ENCODE measurements around the gene SRBD1.

Gene SRBD1

DNA sequence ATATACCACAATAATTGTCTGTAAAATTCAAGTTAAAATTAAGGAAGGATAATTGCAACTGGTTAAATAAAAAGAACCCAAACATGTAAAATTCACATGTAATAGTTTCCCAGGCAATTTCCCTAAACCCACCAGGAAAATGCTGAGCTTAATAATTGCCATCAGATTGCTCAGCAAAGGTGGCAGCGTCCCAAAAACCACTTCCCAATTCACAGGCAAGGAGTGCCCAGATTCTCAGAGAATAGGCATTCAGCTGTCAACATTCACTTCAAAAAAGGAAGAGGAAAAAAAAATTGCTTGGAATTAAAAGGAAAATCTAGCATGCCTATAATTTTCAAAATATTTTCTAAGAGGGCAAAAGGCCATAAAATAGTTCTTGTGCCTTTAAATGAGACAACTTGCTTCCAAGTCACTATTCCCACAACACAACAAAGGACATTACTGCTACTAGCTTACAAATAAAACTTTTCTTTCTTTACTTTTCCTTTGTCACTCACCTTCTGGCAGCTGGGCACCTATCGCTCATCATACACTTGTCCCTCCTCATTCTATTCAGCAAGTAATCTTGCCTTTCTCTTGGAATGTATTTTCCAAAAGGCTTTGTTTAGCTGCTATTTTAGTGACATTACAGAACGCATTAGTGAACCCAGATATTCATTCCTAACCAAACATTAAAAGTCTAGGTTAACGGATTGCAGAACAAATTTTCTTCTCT is 15.2 kb downstream of the SRBD1 start:
- DNase-seq (ENCODE audit: low read depth in 2 of 2): no peak

- no peak for DNase-seq (ENCODE audit: low read depth in 2 of 2)
Measured at GRCh38 chr2:45591073-45591472, 20.0 kb downstream of the SRBD1 start.

DNA sequence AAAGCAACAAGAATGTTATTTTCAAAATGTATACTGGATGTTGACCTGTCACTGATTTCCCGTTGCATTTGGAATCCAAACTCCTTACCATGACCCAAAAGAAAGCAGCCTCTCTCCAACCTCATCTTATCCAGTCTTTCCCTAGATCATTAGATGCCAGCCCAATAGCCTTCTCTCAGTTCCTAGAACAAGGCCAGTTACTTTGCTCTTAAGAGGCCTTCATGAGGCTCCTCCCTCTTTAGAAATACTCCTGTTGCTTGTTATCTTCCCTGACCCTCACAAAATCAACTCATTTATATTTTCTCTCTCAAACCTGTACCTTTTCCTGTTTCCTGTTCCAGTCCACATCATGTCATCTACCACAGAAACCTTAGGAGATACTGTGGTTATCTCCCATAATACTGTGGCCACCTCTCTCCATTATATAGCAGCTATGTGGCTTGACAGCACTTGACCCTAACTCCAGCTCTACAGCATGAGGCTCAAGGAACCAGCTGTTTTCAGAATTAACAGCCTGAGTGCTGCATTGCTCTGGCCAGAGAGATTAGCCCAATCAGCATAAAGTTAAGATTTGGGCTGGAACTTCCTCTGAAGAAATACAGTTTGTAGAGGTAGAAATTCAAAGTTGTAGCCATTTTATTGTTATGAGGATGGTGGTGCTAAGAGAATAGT is 22.8 kb downstream of the SRBD1 start:
- no peak for DNase-seq (ENCODE audit: low read depth in 2 of 2)

DNA sequence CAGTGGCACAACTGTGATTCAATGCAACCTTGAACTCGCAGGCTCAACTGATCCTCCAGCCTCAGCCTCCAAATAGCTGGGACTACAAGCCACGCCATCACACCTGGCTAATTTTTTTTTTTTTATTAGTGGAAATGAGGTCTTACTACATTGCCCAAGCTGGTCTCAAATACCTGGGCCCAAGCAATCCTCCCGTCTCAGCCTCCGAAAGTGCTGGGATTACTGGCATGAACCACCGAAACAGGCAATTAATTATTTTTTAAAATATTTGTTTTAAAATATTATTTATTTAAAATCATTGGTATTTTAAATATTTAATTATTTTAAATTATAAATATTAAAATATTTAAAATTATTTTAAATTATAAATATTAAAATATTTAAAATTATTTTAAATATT is 24.5 kb downstream of the SRBD1 start:
- no peak for DNase-seq (ENCODE audit: low read depth in 2 of 2)

DNA sequence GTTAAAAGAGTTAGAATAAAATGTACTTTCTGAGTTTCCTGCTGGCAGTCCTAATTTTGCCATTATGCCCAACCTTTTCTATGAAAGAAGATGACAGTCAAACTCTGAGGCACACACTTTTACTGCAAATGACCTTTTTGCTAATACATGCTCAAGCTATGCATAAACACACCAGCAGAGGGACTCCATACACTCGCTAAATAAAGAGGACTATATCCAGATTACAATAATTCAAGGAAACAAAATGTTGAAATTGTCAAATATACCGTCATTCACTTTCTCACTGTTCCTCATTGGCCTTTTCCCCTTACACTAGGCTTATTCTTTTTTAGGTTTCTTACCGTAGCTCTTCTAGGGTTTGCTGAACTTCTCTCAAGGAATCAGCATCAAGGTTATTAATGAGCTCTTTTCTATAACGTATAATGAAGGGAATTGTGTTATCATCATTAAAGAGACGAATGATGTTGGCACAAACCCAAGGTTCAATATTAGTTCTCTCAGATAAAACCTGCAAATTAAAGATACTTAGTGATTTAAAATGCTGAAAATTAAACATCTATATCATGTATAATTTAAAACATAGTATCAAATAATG is 25.7 kb downstream of the SRBD1 start:
- no peak for DNase-seq (ENCODE audit: low read depth in 2 of 2)

DNA sequence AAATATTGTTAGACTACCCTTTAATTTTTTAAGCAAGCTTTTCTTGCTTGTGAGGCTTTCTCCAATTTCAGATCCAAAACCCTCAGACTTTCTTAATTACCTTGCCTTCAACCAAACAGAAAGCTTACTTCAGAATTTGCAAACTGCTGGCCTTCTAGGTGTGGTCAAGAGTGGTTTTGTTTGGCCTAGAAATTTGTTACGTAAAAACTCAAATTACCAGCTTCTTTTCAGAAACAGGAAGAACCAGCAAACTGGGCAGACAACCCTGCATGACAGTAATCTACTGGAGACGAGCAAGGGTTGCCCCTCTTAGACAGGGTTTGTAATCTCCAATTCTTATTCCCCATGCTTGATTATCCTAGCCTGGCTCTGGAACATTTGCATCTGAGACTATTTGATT is 27.1 kb downstream of the SRBD1 start:
- DNase-seq (ENCODE audit: low read depth in 2 of 2): no peak

DNA sequence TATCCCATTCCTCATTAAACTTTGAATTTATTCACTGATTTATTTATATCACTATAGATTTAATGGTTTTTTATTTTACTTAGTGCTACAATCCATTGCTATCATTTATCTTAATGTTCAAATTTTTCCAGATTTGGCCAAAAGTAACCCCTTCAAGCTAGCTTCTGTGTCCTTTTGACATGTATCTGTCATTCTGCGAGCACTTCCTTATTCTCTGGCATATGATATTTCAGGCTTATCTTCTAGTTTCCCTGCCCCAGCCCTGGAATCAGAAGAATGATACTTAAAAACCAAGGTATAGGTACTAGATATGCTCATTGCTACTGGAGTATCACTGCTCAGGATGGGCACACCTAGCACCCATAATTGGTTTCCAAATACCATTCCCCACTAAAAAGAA is 28.5 kb downstream of the SRBD1 start:
- no peak for DNase-seq (ENCODE audit: low read depth in 2 of 2)

DNA sequence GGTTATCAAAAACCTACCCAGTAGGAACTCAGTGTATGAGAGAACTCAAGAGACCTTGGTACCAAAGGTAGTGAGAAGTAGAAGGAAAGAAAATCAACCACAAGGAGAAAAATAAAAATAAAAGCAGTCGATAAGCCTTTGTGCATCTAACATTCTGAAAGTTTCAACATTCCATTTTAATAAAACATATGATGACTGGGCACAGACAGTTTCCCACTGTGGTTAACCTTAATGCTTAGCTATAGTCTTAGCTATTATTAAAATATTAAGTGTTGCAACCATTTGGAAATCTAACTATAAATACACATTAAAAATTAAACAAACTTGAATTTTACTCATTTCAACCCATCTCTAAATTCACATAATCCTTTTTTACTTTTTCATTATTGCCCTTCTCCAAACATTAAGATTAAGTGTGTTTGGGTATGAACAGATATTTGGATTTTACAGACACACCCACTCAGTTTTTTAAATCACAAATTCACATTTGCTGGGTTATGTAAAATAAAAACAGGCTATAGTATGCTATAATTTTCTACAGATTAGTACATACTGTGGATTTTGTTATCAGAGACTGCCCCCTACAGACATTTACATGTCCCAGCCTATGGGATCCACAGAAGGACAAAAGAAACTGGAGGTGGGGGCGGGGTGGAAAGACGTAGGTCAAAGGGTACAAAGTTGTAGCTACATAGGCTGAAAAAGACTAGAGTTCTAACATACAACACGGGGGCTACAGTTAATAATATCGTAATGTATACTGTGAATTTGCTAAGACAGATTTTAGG is 32.8 kb downstream of the SRBD1 start:
- DNase-seq (ENCODE audit: low read depth in 2 of 2): no peak

DNA sequence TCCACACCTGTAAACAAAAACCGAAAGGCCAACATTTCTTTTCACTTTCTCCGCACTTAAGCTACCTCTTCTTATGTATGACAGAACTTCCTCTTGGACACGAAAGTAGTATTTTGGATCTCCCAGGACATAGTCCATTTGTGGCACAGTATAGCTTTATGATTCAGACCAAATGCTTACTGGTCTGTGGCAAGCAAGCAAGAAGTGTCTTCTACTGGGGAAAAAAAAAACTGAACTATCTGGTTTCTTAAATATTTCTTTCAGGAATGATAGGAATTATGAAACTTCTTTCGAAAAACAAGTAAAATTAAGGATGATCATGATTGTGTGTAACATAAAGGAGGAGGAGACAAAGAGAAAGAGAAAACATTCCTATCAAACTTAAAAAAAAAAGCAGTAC is 33.6 kb downstream of the SRBD1 start:
- no peak for DNase-seq (ENCODE audit: low read depth in 2 of 2)

DNA sequence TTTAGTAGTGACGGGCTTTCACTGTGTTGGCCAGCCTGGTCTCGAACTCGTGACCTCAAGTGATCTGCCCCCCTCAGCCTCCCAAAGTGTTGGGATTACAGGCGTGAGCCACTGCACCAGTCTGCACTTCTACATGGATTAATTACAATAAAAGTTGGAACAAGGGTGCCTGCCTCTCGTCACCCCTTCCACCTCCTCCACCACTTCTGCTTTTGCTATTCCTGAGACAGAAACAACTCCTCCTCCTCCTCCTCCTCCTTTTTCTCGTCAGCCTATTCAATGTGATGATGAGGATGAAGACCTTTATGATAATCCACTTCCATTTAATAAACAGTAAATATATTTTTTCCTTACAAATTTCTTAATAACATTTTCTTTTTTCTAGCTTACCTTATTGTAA is 35.2 kb downstream of the SRBD1 start:
- DNase-seq (ENCODE audit: low read depth in 2 of 2): no peak

- DNase-seq (ENCODE audit: low read depth in 2 of 2): no peak
Measured at GRCh38 chr2:45572979-45573378, 38.1 kb downstream of the SRBD1 start.

- no peak for DNase-seq (ENCODE audit: low read depth in 2 of 2)
Measured at GRCh38 chr2:45571940-45572339, 39.1 kb downstream of the SRBD1 start.

DNA sequence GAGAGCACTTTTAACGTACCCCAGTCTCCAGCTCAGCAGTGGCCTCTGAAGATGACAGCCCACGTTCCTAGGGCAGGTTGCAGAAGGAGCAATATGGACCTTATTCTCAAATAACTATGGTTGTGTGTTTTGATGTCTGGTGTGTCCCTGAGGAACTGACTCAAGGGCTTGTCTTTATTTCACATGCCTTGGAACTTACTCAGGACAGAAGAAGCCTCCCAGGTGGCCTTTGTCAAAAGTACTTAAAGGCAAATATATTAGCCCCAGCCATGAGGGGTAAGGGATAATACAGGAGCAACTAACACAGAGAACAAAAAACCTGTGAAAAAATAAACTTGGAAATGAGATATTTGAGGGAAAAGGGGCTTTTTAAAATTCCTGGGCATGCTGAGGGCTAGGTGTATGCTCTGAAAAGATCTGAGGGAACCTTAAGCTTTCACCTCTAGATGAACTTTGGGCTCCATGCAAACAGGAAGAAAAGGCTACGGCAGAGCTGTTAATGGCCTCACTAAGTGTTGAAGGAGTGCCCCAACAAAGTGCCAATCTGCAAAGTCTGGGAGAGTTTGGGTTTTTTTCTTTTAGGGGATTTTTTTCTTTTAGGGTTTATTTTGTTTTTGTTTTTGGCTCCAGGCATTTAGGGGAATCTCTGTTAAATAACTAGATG is 40.3 kb downstream of the SRBD1 start:
- DNase-seq (ENCODE audit: low read depth in 2 of 2): no peak

DNA sequence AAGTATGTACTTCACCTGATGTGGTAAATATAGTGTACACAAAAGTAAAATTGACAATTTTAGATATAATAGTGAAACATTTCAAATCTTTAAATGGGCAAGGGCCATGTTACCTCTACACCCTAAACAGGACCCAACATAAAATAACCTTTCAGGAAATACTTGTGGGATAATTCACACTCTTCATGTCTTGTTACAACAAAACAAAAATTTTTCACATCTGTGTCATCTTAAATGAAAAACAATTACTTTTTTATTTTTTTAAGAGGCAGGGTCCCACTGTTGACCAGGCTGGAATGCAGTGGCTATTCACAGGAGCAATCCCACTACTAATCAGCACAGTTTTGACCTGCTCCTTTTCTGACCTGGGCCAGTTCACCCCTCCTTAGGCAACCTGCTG is 42.1 kb downstream of the SRBD1 start:
- DNase-seq (ENCODE audit: low read depth in 2 of 2): no peak

GRCh38 chr2:45567974-45568789 is 42.9 kb downstream of the SRBD1 start:
- no peak for DNase-seq (ENCODE audit: low read depth in 2 of 2)

DNA sequence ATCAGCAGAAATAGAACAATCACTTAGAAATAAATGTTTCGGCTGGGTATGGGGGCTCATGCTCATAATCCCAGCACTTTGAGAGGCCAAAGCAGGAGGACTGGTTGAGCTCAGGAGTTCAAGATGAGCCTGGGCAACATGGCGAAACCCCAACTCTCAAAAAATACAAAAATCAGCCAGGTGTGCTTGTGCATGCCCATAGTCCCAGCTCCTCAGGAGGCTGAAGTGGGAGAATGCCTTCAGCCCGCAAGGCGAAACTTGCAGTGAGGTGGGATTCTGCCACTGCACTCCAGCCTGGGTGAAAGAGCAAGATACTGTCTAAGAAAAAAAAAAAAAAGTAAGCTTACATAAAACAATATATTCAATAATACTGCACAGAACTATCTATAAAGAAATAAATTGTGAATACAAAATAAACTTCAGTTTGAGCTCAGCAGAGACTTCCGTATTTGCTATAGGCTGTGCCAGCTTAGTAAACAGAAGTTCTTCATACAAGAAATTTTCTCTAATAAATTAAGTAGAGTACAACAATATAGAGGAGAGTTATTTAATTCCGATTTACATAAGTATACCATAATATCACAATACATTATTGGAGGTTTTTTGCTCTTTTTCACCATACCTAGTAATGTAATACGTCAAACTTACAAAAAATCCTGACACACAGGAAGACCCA is 43.6 kb downstream of the SRBD1 start:
- no peak for DNase-seq (ENCODE audit: low read depth in 2 of 2)

DNA sequence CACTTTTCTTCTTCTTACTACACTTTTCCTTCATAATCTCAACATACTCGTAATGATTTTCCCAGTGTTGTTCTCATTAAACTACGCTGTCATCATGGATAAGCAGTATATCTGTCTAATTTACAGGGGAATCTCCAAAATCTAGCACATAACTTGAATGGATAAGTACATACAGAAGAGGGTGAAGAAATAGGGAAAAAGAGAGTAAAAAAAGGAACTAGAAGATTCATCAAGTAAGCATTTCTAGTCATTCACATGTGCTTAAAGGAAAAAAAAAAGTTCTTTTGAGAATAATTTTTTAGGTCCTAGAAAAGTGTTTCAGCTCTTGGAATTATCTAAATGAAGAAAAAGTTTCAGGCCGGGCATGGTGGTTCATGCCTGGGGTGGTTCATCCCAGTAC is 51.6 kb downstream of the SRBD1 start:
- DNase-seq (ENCODE audit: low read depth in 2 of 2): no peak

DNA sequence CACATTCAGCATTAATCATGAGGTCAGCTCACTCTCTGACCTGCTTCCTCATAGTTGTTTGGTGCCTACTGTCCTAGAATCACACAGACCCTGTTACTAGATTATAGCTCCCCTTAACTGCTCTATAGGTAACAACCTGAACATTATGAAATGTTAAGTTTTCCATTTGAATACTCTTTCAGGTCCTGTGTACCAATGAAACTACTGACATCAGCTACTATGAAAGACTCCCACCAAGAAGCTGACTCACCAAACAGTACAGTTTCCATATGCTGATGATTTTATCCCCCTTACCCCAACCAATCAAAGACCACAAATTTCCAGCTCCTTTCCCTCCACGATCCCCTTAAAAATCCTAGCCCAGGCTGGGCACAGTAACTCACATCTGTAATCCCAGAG is 56.3 kb downstream of the SRBD1 start:
- DNase-seq (ENCODE audit: low read depth in 2 of 2): no peak

GRCh38 chr2:45554073-45554741 is 56.9 kb downstream of the SRBD1 start:
- DNase-seq (ENCODE audit: low read depth in 2 of 2): no peak

DNA sequence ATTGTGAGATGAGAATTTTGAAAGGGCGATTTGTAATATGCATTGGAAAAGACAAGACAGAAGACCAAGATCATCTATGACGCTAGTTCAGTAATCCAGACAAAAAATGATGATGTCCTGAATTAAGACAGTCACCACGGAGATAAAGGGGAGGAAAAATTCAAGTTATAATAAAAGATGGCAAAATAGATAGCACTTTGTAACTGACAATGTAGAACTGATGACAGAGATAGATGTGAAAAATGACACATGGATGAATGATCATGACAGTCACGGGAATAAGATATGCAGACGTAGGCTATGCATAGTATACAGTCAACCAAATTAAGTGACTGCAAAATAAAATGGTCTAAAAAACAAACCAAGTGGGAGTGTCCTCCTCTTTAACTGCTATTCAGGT is 59.2 kb downstream of the SRBD1 start:
- no peak for DNase-seq (ENCODE audit: low read depth in 2 of 2)

Data from stimulated activated CD4-positive, alpha-beta T cell treated with anti-CD3 and anti-CD28 coated beads, Interleukin-12 subunit alpha, Interleukin-12 subunit beta, amount 100 ng/mL, for 24 hours (primary cell).